Measurements from ENCODE around the gene ZCWPW1.
"Not testable (repeated sequence)": the region's sequence is repeated elsewhere in the genome, so short reads cannot be mapped to it uniquely, and the experiment has no call there.

Gene ZCWPW1

GRCh38 chr7:100371561-100372171 lies 56.8 kb downstream of the ZCWPW1 start:
- TF ChIP-seq, protein P1, sequence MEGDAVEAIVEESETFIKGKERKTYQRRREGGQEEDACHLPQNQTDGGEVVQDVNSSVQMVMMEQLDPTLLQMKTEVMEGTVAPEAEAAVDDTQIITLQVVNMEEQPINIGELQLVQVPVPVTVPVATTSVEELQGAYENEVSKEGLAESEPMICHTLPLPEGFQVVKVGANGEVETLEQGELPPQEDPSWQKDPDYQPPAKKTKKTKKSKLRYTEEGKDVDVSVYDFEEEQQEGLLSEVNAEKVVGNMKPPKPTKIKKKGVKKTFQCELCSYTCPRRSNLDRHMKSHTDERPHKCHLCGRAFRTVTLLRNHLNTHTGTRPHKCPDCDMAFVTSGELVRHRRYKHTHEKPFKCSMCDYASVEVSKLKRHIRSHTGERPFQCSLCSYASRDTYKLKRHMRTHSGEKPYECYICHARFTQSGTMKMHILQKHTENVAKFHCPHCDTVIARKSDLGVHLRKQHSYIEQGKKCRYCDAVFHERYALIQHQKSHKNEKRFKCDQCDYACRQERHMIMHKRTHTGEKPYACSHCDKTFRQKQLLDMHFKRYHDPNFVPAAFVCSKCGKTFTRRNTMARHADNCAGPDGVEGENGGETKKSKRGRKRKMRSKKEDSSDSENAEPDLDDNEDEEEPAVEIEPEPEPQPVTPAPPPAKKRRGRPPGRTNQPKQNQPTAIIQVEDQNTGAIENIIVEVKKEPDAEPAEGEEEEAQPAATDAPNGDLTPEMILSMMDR (conservative IDR thresholded peaks at IDR 0.05) = no peak
- no peak overlapping the region for H3K27ac ChIP-seq

DNA sequence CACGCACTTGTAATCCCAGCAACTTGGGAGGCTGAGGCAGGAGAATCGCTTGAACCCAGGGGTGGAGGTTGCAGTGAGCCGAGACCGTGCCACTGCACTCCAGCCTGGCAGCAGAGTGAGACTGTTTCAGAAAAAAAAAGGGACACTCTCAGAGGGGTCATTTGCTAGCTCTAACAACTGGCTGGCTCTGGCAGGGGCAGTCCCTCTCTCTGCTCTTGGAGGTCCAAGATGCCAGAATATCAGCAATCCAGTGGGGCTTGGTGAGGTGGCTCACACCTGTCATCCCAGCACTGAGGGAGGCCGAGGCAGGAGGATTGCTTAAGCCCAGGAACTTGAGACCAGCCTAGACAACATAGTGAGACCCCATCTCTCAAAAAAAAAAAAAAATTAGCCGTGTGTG lies 57.8 kb downstream of the ZCWPW1 start:
- H3K27ac ChIP-seq = no peak overlapping the region
- TF ChIP-seq, protein P1 (conservative IDR thresholded peaks at IDR 0.05) = no peak

- no peak overlapping the region for H3K27ac ChIP-seq
- TF ChIP-seq, protein P1 (conservative IDR thresholded peaks at IDR 0.05) = no peak
Measured at GRCh38 chr7:100370303-100370702, 58.2 kb downstream of the ZCWPW1 start.

GRCh38 chr7:100369105-100369504 lies 59.4 kb downstream of the ZCWPW1 start:
- TF ChIP-seq, protein P1 (conservative IDR thresholded peaks at IDR 0.05) = no peak
- no peak overlapping the region for H3K27ac ChIP-seq

DNA sequence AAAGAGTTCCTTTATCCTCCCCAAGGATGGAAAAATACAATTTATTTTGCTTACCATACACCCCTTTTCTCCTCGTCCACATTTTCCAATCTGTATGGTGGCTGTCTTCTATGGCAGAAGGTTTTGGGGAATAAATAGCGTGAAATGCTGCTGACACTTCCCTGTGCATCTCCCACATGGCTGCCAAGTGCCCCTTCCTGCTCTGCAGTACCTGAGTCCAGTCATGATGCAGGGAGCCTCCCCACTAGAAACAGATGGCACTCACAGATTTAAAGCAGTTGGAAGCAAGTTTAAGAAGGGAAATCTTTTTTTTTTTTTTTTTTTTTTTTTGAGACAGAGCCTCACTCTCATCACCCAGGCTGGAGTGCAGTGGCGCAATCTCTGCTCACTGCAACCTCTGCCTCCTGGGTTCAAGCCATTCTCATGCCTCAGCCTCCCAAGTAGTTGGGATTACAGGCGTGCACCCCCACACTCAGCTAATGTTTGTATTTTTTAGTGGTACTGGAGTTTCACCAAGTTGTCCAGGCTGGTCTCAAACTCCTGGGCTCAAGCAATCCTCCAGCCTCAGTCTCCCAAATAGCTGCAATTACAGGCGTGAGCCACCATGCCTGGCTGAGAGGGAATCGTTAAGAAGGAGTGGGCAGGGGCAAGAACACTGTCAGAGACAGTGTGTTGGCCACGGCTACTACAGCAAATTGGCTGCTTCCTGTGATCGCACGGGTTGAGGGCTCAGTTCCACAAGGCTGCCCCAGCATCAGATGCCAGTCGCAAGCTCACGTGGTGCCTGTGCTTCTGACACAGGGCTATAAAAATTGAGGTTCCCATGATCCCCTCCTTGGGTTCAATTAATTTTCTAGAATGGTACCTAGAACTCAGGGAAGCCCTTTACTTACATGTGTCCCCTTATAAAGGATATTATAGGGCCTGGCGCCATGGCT lies 60.6 kb downstream of the ZCWPW1 start:
- TF ChIP-seq, protein P1 (conservative IDR thresholded peaks at IDR 0.05) = no peak
- no peak overlapping the region for H3K27ac ChIP-seq

- H3K27ac ChIP-seq = no peak overlapping the region
- TF ChIP-seq, protein P1 (conservative IDR thresholded peaks at IDR 0.05) = no peak
Measured at GRCh38 chr7:100367251-100367620, 61.3 kb downstream of the ZCWPW1 start.

- no peak overlapping the region for H3K27ac ChIP-seq
- TF ChIP-seq, protein P1 (conservative IDR thresholded peaks at IDR 0.05) = no peak
Measured at GRCh38 chr7:100366411-100367250, 61.9 kb downstream of the ZCWPW1 start.

- not testable (repeated sequence) for H3K27ac ChIP-seq
Measured at GRCh38 chr7:100365998-100366367, 62.5 kb downstream of the ZCWPW1 start.

Measured in VCaP (cell line).